HG02840 (cell line): Measurements from ENCODE around the gene FAM163A.

Experiments used
- ATAC-seq: cut with Tn5 transposase; IDR thresholded peaks from one replicate; pipeline ENCODE4 v1.9.1; 2021; ENCODE audit warnings: mild to moderate bottlenecking, moderate library complexity, moderate number of reproducible peaks; ENCODE audit not compliant: unreplicated experiment, low FRiP score

Gene FAM163A

GRCh38 chr1:179748772-179749171 is 5.7 kb downstream of the FAM163A start:
- no peak for ATAC-seq

- no peak for ATAC-seq
These were observed 7.5 kb downstream of the FAM163A start for GRCh38 chr1:179750630-179751029.

- no peak for ATAC-seq
These were observed 10.0 kb downstream of the FAM163A start for GRCh38 chr1:179753061-179753460.

GRCh38 chr1:179754041-179754624 is 11.0 kb downstream of the FAM163A start:
- ATAC-seq, result no peak

- no peak for ATAC-seq
These were observed 14.8 kb downstream of the FAM163A start for GRCh38 chr1:179757933-179758332.

GRCh38 chr1:179760521-179760920 is 17.4 kb downstream of the FAM163A start:
- no peak for ATAC-seq

- ATAC-seq, result no peak
These were observed 18.2 kb downstream of the FAM163A start for GRCh38 chr1:179761296-179761695.

- ATAC-seq, result no peak
These were observed 19.0 kb downstream of the FAM163A start for GRCh38 chr1:179761846-179762640.

GRCh38 chr1:179767177-179767581 is 24.1 kb downstream of the FAM163A start:
- no peak for ATAC-seq

GRCh38 chr1:179767996-179768395 is 24.9 kb downstream of the FAM163A start:
- ATAC-seq, result no peak

GRCh38 chr1:179770887-179771502 is 27.9 kb downstream of the FAM163A start:
- ATAC-seq, result no peak

- ATAC-seq, result no peak
These were observed 30.2 kb downstream of the FAM163A start for GRCh38 chr1:179773264-179773663.

GRCh38 chr1:179774000-179774399 is 30.9 kb downstream of the FAM163A start:
- no peak for ATAC-seq

- ATAC-seq, result no peak
These were observed 31.5 kb downstream of the FAM163A start for GRCh38 chr1:179774566-179774965.

- no peak for ATAC-seq
These were observed 31.9 kb downstream of the FAM163A start for GRCh38 chr1:179775009-179775408.

- ATAC-seq, result no peak
These were observed 33.7 kb downstream of the FAM163A start for GRCh38 chr1:179776831-179777230.

- no peak for ATAC-seq
These were observed 34.6 kb downstream of the FAM163A start for GRCh38 chr1:179777731-179778130.

GRCh38 chr1:179779645-179780272 is 36.7 kb downstream of the FAM163A start:
- ATAC-seq, result no peak

- no peak for ATAC-seq
These were observed 38.9 kb downstream of the FAM163A start for GRCh38 chr1:179781962-179782361.

- ATAC-seq, result no peak
These were observed 41.9 kb downstream of the FAM163A start for GRCh38 chr1:179785031-179785431.

GRCh38 chr1:179785728-179786127 is 42.6 kb downstream of the FAM163A start:
- no peak for ATAC-seq
